ENCODE measurements around the gene ANKS1B. TPM values are rescaled to one million over a fixed set of nuclear protein-coding genes. Genes with fewer than 3 reads are reported as not detected.

ANKS1B gene
- total RNA-seq, 4 donors from 2014 or later = 14.0 to 38.4 (median 28.6) TPM

GRCh38 chr12:99121546-99121945 is 863.2 kb downstream of the ANKS1B start:
- no peaks in the 10 kb centered on the region for H3K9me3 ChIP-seq
- H3K27me3 ChIP-seq = no peaks in the 10 kb centered on the region
- DNase-seq (ENCODE audit: low spot score in 2 of 2) = no peak
- no peak overlapping the region for H3K27ac ChIP-seq
- no peaks in the 10 kb centered on the region for H3K36me3 ChIP-seq
- no peaks in the 10 kb centered on the region for H3K4me1 ChIP-seq
- H3K4me3 ChIP-seq = no peak overlapping the region
- no peak for TF ChIP-seq POLR2A (IDR thresholded peaks at IDR 0.05)
- no peak for TF ChIP-seq EP300 (IDR thresholded peaks at IDR 0.05)
- no peak for TF ChIP-seq CTCF (IDR thresholded peaks at IDR 0.05)
- WGBS, 2 donors = 35 to 42% methylated on average over 4 of the region's 4 CpGs

GRCh38 chr12:99119943-99120342 is 864.8 kb downstream of the ANKS1B start:
- Histone ChIP-seq H3K9me3 (no peaks in the 10 kb centered on the region), H3K4me1 (no peaks in the 10 kb centered on the region), H3K4me3 (no peak overlapping the region), H3K36me3 (no peaks in the 10 kb centered on the region), H3K27ac (no peak overlapping the region), H3K27me3 (no peaks in the 10 kb centered on the region)
- TF ChIP-seq EP300 (IDR thresholded peaks at IDR 0.05) (no peak), POLR2A (IDR thresholded peaks at IDR 0.05) (no peak), CTCF (IDR thresholded peaks at IDR 0.05) (no peak)
- no peak for DNase-seq (ENCODE audit: low spot score in 2 of 2)
- 82 to 84% methylated on average over 10 of the region's 10 CpGs for WGBS, 2 donors

GRCh38 chr12:99119449-99119848 is 865.3 kb downstream of the ANKS1B start:
- Histone ChIP-seq H3K27me3 (no peaks in the 10 kb centered on the region), H3K4me1 (no peaks in the 10 kb centered on the region), H3K36me3 (no peaks in the 10 kb centered on the region), H3K9me3 (no peaks in the 10 kb centered on the region), H3K27ac (no peak overlapping the region), H3K4me3 (no peak overlapping the region)
- TF ChIP-seq POLR2A (IDR thresholded peaks at IDR 0.05) = no peak
- DNase-seq (ENCODE audit: low spot score in 2 of 2) = no peak

GRCh38 chr12:99111600-99111999 is 873.1 kb downstream of the ANKS1B start:
- H3K36me3 ChIP-seq = no peaks in the 10 kb centered on the region
- H3K27ac ChIP-seq = no peak overlapping the region
- H3K9me3 ChIP-seq = no peaks in the 10 kb centered on the region
- TF ChIP-seq EP300 (IDR thresholded peaks at IDR 0.05) = no peak
- no peak overlapping the region for H3K4me3 ChIP-seq
- DNase-seq (ENCODE audit: low spot score in 2 of 2) = no peak
- WGBS, 2 donors = 48 to 52% methylated on average over 5 of the region's 5 CpGs
- H3K4me1 ChIP-seq = no peaks in the 10 kb centered on the region
- H3K27me3 ChIP-seq = no peaks in the 10 kb centered on the region

GRCh38 chr12:99110868-99111267 is 873.9 kb downstream of the ANKS1B start:
- H3K4me1 ChIP-seq = no peaks in the 10 kb centered on the region
- H3K4me3 ChIP-seq = no peak overlapping the region
- H3K27me3 ChIP-seq = no peaks in the 10 kb centered on the region
- H3K9me3 ChIP-seq = no peaks in the 10 kb centered on the region
- no peak for TF ChIP-seq CTCF (IDR thresholded peaks at IDR 0.05)
- TF ChIP-seq EP300 (IDR thresholded peaks at IDR 0.05) = no peak
- TF ChIP-seq POLR2A (IDR thresholded peaks at IDR 0.05) = no peak
- no peak for DNase-seq (ENCODE audit: low spot score in 2 of 2)
- 71 to 80% methylated on average over 3 of the region's 3 CpGs for WGBS, 2 donors
- no peaks in the 10 kb centered on the region for H3K36me3 ChIP-seq
- no peak overlapping the region for H3K27ac ChIP-seq

- no peaks in the 10 kb centered on the region for H3K4me1 ChIP-seq
- WGBS, 2 donors = 72 to 74% methylated on average over 2 of the region's 2 CpGs
These were observed 874.5 kb downstream of the ANKS1B start for GRCh38 chr12:99110212-99110611.

More at GRCh38 chr12:99110212-99110611, 874.5 kb downstream of the ANKS1B start:
- H3K9me3 ChIP-seq = no peaks in the 10 kb centered on the region
- no peak overlapping the region for H3K27ac ChIP-seq
- no peaks in the 10 kb centered on the region for H3K27me3 ChIP-seq
- DNase-seq (ENCODE audit: low spot score in 2 of 2) = no peak
- H3K36me3 ChIP-seq = no peaks in the 10 kb centered on the region
- H3K4me3 ChIP-seq = no peak overlapping the region
- TF ChIP-seq CTCF (IDR thresholded peaks at IDR 0.05) = no peak
- TF ChIP-seq POLR2A (IDR thresholded peaks at IDR 0.05) = no peak
- no peak for TF ChIP-seq EP300 (IDR thresholded peaks at IDR 0.05)
